GM20000 (cell line): ENCODE data around the gene SLC26A1.

Experiments used
- DNase-seq: peaks from one replicate; pipeline ENCODE4 v3.0.0; 2012; ENCODE audit warnings: low spot score
- CTCF ChIP-seq: IDR thresholded peaks from 2 replicates; pipeline ENCODE4 v1.5.1; 2012; ENCODE audit warnings: mild to moderate bottlenecking, control low read depth; ENCODE audit errors: extremely low read depth, missing control alignments

Gene SLC26A1

DNA sequence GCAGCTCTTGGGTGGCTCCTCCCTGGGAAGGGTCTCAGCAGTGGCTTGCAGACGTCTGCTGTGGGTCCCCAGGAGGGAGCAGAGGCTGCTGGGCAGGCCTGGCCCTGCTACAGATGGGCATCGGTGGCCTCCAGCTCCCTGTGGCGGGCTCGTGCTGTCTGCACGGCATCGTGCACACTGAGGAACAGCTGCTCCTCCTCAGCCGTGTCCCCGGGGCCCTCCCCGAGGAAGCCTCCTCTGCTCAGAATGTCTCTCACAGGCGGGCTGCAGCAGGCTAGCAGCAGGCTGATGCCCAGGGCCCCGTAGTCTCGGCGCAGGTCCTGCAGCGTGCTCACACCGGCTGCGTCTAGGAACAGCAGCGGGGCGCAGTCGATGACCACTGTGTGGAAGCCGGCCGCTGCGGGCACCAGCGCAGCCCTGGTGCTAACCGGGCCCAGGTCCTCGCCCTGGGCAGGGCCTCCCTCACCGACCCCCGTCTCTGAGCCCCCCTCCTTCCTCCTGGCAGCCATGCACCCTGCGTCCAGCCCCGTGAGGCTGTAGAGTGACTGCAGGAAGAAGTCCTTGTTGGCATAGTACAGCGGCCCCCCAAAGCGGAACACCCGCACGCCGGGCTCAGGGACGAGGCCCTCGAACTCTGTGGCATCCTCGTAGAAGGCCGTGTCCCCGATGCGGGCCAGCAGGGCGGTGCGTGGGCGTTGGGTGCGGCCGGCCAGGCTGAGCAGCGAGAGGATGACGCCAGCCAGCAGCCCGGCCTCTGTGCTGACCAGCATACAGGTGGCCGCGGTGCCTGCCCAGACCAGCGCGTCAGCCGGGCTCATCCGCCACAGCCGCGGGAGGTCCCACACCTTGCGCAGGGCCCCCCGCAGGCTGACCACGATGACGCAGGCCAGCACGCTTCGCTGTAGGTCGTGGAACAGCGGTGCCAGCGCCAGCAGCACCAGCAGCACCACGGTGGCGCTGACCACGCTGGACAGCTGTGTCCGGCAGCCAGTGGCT, 4.2 kb downstream of the SLC26A1 start:
- TF ChIP-seq CTCF, result no peak
- no peak for DNase-seq

- TF ChIP-seq CTCF, result no peak
- no peak for DNase-seq
Measured at GRCh38 chr4:987624-988513, 5.3 kb downstream of the SLC26A1 start.

- peak; percentile 96 for DNase-seq
- TF ChIP-seq CTCF, result peak; percentile 16
Measured at GRCh38 chr4:986879-987623, 6.2 kb downstream of the SLC26A1 start, which contains the start of gene IDUA. TSS of gene IDUA (plus strand) at chr4:987044. CDS start at chr4:987085, 41 bp downstream.

- no peak for TF ChIP-seq CTCF
- DNase-seq, result no peak
Measured at GRCh38 chr4:986428-986878, 6.8 kb downstream of the SLC26A1 start.

DNA sequence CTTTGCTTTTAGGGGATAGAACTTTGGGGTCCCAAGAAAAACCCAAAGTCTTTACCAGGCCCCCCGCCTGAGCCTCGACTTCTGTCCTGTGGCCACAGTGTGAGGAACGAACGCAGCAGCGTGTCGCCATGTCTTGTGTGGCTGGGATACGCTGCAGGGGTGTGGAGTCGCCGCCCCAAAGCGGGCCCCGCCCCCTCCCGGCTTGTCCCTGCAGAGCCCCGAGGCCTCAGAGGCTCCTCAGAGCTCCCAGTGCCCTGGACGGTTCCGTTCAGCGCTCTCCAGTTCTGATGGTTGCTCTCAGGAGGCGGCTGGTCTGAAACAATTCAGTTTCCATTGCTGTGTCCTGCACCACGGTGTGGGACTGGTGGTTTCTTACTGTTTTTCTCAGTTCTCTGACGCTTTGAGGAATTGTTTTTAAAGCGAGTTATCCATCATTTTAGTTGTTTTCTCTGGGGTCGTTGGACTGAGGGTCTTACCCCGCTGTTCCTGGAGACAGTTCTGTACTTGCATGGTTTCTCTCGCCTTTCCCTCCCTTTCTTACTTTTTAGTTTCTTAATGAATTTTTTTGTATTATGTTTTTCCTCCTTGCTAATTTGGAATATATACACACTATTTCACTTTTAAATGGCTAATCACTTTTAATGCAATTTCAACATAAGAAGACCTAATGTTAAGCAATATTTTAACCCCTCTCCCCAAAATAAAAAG, 7.9 kb downstream of the SLC26A1 start:
- TF ChIP-seq CTCF, result no peak
- DNase-seq, result peak; percentile 87

DNA sequence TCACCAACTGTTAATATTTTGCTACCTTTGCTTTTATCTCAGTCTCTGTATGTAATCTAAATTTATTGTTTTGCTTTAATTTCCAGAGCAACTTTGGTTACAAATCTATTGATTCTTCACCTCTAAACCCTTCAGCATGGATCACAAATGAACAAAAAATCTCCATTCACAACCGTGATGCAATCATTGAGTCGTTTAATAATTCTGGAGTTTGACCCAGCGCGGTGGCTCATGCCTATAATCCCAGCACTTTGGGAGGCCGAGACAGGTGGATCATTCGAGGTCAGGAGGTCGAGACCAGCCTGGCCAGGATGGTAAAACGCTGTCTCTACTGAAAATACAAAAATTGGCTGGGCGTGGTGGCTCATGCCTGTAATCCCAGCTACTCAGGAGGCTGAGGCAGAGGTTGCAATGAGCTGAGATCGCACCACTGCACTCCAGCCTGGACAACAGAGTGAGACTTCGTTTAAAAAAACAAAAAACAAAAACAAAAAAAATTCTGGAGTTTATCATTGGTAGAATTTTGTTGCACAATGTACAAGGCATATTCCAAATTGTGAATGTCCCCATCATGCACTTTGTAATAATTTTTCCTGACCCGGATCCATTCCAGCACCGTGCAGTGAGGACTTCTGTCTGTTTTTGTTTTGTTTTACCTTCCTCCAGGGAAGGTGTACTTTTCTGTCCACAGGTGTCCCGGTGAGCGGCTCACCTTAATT, 8.7 kb downstream of the SLC26A1 start:
- no peak for DNase-seq
- TF ChIP-seq CTCF, result no peak
